Thoracic aorta (tissue), 2 donors: ENCODE data around the gene NOPCHAP1. TPM values are rescaled to one million over a fixed set of nuclear protein-coding genes. Genes with fewer than 3 reads are reported as not detected.
"Not testable (repeated sequence)": the region's sequence is repeated elsewhere in the genome, so short reads cannot be mapped to it uniquely, and the experiment has no call there.

Experiments
- ATAC-seq: fragments of 150-250 bp; one replicate; pipeline ENCODE4 v1.8.0; 2017; ENCODE audit warnings: low read depth; ENCODE audit not compliant: insufficient number of reproducible peaks, low FRiP score
- DNase-seq: peaks from one replicate; pipeline ENCODE4 v3.0.0-alpha.2; 2020; ENCODE audit warnings: low spot score
- H3K27ac ChIP-seq, 2 donors: fragments of 200-600 bp; sonication (generic); 1 replicate in 1 of 2; 2 replicates in 1 of 2; pipeline ENCODE4 v1.5.1; 2016; ENCODE audit warnings: mild to moderate bottlenecking in 2 of 2, moderate library complexity in 2 of 2
- H3K27me3 ChIP-seq: fragments of 200-600 bp; sonication (generic); replicated peaks from 2 replicates; pipeline ENCODE4 v1.6.0; 2016; ENCODE audit warnings: mild to moderate bottlenecking; ENCODE audit not compliant: insufficient read depth
- H3K36me3 ChIP-seq: fragments of 200-600 bp; sonication (generic); one replicate; pipeline ENCODE4 v1.5.1; 2016
- H3K4me1 ChIP-seq, 2 donors: fragments of 200-600 bp; sonication (generic); 1 replicate in 1 of 2; 2 replicates in 1 of 2; pipeline versions ENCODE4 v1.5.1 to v1.6.0; 2016; ENCODE audit warnings: low read depth in 2 of 2, mild to moderate bottlenecking in 1 of 2; ENCODE audit not compliant: control insufficient read depth in 1 of 2
- H3K4me3 ChIP-seq: fragments of 200-600 bp; sonication (generic); 2 replicates; pipeline ENCODE4 v1.5.1; 2016; ENCODE audit warnings: mild to moderate bottlenecking
- H3K9me3 ChIP-seq: fragments of 200-600 bp; sonication (generic); 2 replicates; pipeline ENCODE4 v1.5.1; 2016
- total RNA-seq, 2 donors: library from RNA; depleted of rRNA; stranded (reverse); fragments of >200 nt; gene quantifications; one replicate each; pipeline versions ENCODE4 v1.1.0 to v1.2.3, GENCODE V29; 2016
- TF ChIP-seq, protein P1 (sequence below): fragments of 200-600 bp; sonication (generic); IDR thresholded peaks from one replicate; pipeline ENCODE4 v1.5.1; 2019; ENCODE audit warnings: antibody characterized with exemption

Gene NOPCHAP1
- total RNA-seq, 2 donors from 2014 or later: 2.0 to 3.5 TPM

DNA sequence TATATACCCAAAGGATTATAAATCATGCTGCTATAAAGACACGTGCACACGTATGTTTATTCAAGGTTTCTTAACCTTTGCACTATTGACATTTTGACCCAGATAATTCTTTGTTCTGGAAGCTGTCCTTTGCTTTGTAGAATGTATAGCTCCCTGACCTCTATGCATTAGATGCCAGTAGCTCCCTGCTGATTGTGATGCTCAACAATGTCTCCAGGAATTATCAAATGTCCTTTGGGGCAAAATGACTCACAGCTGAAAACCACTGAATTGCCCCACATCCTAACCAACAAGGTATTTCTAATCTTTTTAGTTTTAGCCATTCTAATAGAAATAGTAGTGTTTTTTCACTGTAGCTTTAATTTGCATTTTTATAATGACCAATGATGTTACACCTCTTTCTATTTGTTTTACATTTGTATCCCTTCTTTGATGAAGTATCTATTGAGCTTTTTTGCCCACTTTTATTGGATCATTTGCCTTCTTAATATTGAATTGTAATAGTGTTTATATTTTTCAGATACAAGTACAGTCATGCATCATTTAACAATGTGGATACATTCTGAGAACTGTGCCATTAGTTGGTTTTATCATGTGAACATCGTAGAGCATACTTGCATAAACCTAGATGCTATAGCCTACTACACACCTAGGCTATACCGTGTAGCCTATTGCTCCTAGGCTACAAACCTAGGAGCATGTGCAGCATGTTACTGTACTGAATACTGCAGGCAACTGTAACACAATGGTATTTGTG, 10.4 kb upstream of the NOPCHAP1 start:
- Histone ChIP-seq H3K27me3 (no peaks in the 10 kb centered on the region), H3K36me3 (no peaks in the 10 kb centered on the region), H3K9me3 (no peaks in the 10 kb centered on the region), H3K4me3 (no peak overlapping the region), H3K4me1 (peaks cover 0 to 9% of the 10 kb centered on the region in 2 donors), H3K27ac (no peak overlapping the region)
- ATAC-seq (no peak), DNase-seq (no peak)
- TF ChIP-seq, protein P1, sequence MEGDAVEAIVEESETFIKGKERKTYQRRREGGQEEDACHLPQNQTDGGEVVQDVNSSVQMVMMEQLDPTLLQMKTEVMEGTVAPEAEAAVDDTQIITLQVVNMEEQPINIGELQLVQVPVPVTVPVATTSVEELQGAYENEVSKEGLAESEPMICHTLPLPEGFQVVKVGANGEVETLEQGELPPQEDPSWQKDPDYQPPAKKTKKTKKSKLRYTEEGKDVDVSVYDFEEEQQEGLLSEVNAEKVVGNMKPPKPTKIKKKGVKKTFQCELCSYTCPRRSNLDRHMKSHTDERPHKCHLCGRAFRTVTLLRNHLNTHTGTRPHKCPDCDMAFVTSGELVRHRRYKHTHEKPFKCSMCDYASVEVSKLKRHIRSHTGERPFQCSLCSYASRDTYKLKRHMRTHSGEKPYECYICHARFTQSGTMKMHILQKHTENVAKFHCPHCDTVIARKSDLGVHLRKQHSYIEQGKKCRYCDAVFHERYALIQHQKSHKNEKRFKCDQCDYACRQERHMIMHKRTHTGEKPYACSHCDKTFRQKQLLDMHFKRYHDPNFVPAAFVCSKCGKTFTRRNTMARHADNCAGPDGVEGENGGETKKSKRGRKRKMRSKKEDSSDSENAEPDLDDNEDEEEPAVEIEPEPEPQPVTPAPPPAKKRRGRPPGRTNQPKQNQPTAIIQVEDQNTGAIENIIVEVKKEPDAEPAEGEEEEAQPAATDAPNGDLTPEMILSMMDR: no peak

DNA sequence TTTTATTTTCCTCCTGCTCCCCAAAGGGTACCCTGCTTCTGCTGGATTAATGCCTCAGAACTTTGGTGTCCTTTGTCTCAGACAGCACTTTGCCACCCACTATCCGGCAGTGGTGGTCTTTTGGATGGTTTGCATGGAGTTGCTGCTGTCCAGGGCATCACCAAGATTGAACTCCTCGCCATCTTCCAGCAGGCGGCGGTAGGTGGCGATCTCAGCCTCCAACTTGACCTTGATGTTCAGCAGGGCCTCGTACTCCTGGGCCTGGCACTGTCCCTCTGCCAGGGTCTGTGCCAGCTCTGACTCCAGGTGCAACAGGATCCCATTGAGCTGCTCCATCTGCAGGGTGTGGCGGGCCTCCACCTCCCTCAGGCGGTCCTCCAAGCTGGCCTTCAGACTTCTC, 9.4 kb upstream of the NOPCHAP1 start:
- Histone ChIP-seq H3K4me3 (no peak overlapping the region), H3K27me3 (no peaks in the 10 kb centered on the region), H3K9me3 (no peaks in the 10 kb centered on the region), H3K27ac (no peak overlapping the region), H3K36me3 (no peaks in the 10 kb centered on the region), H3K4me1 (peaks cover 0 to under 1% of the 10 kb centered on the region in 2 donors)
- TF ChIP-seq, protein P1: no peak
- ATAC-seq (no peak), DNase-seq (no peak)

DNA sequence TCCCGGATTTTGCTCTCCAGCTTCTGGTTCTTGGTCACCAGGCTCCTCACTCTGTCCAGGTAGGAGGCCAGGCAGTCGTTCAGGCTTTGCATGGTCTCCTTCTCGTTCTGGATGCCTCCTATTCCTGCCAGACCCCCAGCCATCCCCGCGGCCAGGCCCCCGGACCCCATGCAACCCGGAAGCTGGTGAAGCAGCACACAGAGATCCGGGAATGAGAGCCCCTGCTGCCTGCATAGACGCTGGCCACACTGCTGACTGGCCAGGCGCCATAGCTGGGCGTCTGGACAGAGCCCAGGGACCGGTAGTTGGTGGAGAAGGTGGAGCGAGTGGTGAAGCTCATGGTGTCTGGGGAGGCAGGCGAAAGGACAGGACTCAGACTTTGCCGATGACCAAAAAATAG, 8.4 kb upstream of the NOPCHAP1 start:
- H3K27ac ChIP-seq, DNase-seq, H3K36me3 ChIP-seq, H3K4me1 ChIP-seq, H3K4me3 ChIP-seq, H3K9me3 ChIP-seq, H3K27me3 ChIP-seq, ATAC-seq: not testable (repeated sequence)

DNA sequence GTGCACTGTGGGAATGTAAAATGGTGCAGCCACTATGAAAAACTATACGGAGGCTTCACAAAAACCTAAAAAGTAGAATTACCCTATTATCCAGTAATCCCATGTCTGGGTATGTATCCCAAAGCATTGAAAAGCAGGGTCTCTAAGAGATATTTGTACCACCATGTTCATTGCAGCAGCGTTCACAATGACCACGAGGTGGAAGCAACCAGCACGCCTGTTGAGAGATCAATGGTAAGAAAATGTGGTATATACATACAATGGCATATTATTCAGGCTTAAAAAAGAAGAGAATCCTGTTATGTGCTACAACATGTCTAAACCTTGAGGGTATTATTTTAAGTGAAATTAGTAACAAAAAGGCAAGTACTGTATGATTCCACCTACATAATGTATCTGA, 910 bp upstream of the NOPCHAP1 start:
- ATAC-seq (no peak), DNase-seq (no peak)
- no peaks in the 10 kb centered on the region for H3K27me3 ChIP-seq
- H3K36me3 ChIP-seq: no peaks in the 10 kb centered on the region
- peaks cover 11 to 19% of the 10 kb centered on the region in 2 donors for H3K4me1 ChIP-seq
- H3K27ac ChIP-seq: no peak overlapping the region
- H3K9me3 ChIP-seq: no peaks in the 10 kb centered on the region
- TF ChIP-seq, protein P1: no peak
- H3K4me3 ChIP-seq: no peak overlapping the region

DNA sequence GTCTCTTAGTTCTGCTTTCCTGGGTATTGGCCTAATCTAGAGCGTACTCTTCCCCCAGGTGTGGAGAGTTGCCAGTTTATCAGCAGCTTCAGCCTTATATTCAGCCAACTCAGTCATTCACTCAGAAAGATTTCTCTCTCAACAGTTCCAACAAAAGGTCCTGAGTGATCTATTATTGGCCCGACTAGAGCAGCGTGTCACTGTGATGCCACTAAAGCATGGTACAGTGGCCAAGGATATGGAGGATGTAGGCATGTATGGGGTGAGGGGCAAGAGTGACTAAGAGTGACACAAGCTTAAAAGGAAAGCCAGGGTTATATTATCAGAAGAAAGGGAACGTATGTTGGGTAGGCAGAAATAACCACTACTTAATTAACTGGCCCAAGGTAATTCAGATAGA, 4.8 kb downstream of the NOPCHAP1 start:
- no peaks in the 10 kb centered on the region for H3K36me3 ChIP-seq
- no peaks in the 10 kb centered on the region for H3K9me3 ChIP-seq
- TF ChIP-seq, protein P1: no peak
- no peak overlapping the region for H3K4me3 ChIP-seq
- no peak overlapping the region for H3K27ac ChIP-seq
- DNase-seq (no peak), ATAC-seq (no peak)
- H3K4me1 ChIP-seq: peaks cover 11 to 15% of the 10 kb centered on the region in 2 donors
- no peaks in the 10 kb centered on the region for H3K27me3 ChIP-seq
